ENCODE results near the gene DOCK4.

The DOCK4 gene

GRCh38 chr7:111986601-111987000 lies 219.6 kb downstream of the DOCK4 start:
- Histone ChIP-seq H3K4me1 (no peaks in the 10 kb centered on the region), H3K4me3 (ENCODE audit: low read depth, low read length) (no peak overlapping the region), H3K9me3 (no peaks in the 10 kb centered on the region), H3K36me3 (no peaks in the 10 kb centered on the region), H3K27me3 (no peaks in the 10 kb centered on the region)
- DNase-seq: no peak
- no peak for TF ChIP-seq CTCF (IDR thresholded peaks at IDR 0.05; ENCODE audit: low read depth, low read length)

DNA sequence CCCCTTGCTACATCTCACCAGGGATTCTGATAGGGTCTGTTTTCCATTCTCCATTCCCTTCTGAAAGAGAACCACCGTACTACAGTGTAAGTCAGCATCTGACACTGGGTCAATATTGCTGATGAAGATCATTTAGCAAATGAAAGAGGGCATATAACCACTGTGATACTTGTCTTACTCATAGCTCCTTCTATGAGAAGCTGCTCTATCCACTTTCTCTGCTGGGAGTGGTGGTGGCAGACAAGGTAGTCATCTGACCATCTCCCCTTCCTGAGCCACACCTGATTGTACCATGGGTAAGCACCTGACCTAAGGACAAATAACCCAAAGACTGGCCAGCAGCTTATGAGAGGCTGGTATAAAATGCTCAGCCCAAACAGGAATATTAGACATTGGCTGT lies 220.4 kb downstream of the DOCK4 start:
- H3K36me3 ChIP-seq: no peaks in the 10 kb centered on the region
- no peak overlapping the region for H3K4me3 ChIP-seq (ENCODE audit: low read depth, low read length)
- DNase-seq: no peak
- TF ChIP-seq CTCF (IDR thresholded peaks at IDR 0.05; ENCODE audit: low read depth, low read length): no peak
- H3K9me3 ChIP-seq: no peaks in the 10 kb centered on the region
- no peaks in the 10 kb centered on the region for H3K27me3 ChIP-seq
- H3K4me1 ChIP-seq: no peaks in the 10 kb centered on the region

DNA sequence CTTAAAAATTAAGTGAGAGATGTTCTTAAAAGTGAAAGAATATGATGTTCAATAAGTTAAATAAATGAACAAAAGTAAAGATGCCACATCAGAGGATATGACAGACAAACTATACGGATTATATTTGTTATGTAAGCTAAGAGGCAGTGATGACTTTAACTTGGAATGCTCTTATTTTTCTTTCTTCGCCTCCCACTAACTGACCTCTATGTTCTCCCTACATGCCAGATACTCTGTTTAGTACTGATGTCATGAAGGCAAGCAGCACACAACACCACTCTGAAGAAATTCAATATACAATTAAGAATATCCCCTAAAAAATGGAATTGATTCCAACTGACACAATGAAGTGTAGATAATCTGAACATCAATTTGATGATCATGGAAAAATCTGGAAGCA lies 223.4 kb downstream of the DOCK4 start:
- H3K36me3 ChIP-seq: no peaks in the 10 kb centered on the region
- TF ChIP-seq CTCF (IDR thresholded peaks at IDR 0.05; ENCODE audit: low read depth, low read length): no peak
- no peaks in the 10 kb centered on the region for H3K9me3 ChIP-seq
- no peak for DNase-seq
- H3K4me1 ChIP-seq: peaks cover 3% of the 10 kb centered on the region; the same call in 1 of the 2 replicates
- H3K27me3 ChIP-seq: no peaks in the 10 kb centered on the region
- H3K4me3 ChIP-seq (ENCODE audit: low read depth, low read length): no peak overlapping the region

GRCh38 chr7:111982133-111982532 lies 224.1 kb downstream of the DOCK4 start:
- Histone ChIP-seq H3K4me1 (peaks cover 3% of the 10 kb centered on the region; the same call in 1 of the 2 replicates), H3K36me3 (no peaks in the 10 kb centered on the region), H3K4me3 (ENCODE audit: low read depth, low read length) (no peak overlapping the region), H3K27me3 (no peaks in the 10 kb centered on the region), H3K9me3 (no peaks in the 10 kb centered on the region)
- TF ChIP-seq CTCF (IDR thresholded peaks at IDR 0.05; ENCODE audit: low read depth, low read length): no peak
- DNase-seq: no peak

- no peak for TF ChIP-seq CTCF (IDR thresholded peaks at IDR 0.05; ENCODE audit: low read depth, low read length)
- Histone ChIP-seq H3K27me3 (no peaks in the 10 kb centered on the region), H3K4me3 (ENCODE audit: low read depth, low read length) (no peak overlapping the region), H3K36me3 (no peaks in the 10 kb centered on the region), H3K4me1 (peaks cover 3% of the 10 kb centered on the region; the same call in 1 of the 2 replicates), H3K9me3 (no peaks in the 10 kb centered on the region)
- no peak for DNase-seq
Measured at GRCh38 chr7:111980725-111981124, 225.5 kb downstream of the DOCK4 start.

DNA sequence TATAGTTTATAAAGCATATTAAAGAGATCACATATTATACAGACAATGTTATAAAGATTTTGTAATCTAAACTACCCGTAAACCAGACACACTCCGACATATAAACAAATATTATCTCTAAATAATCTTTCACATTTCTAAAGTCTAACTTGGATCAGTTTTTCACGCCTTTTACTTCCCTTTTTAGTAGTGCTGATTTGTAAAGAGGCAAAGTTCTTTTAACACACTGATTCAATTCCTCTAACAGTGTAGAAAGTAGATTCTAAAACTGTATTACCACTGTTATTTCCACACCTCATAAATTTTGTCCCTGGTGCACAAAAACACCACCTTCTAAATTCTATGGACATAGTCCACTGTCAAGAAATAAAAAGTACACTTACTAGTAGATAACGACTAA lies 230.9 kb downstream of the DOCK4 start:
- TF ChIP-seq CTCF (IDR thresholded peaks at IDR 0.05; ENCODE audit: low read depth, low read length): no peak
- DNase-seq: no peak
- no peaks in the 10 kb centered on the region for H3K36me3 ChIP-seq
- H3K4me3 ChIP-seq (ENCODE audit: low read depth, low read length): no peak overlapping the region
- no peaks in the 10 kb centered on the region for H3K27me3 ChIP-seq
- H3K9me3 ChIP-seq: no peaks in the 10 kb centered on the region
- peaks cover 3% of the 10 kb centered on the region; the same call in 1 of the 2 replicates for H3K4me1 ChIP-seq

Measured in BE2C (cell line).